HuH-7 (cell line): ENCODE data around the gene PMP22.
A peak's percentile ranks its signal among the peaks of the same experiment; 100 is the strongest.

ENCODE experiments used
- DNase-seq: peaks from one replicate; pipeline ENCODE4 v3.0.0; 2011; ENCODE audit warnings: low spot score

PMP22 gene

GRCh38 chr17:15265131-15265530, at the start of gene PMP22:
Gene PMP22 (minus strand): TSS chr17:15265326. CDS start chr17:15260727, 4,599 bp downstream.
- no peak for DNase-seq

DNA sequence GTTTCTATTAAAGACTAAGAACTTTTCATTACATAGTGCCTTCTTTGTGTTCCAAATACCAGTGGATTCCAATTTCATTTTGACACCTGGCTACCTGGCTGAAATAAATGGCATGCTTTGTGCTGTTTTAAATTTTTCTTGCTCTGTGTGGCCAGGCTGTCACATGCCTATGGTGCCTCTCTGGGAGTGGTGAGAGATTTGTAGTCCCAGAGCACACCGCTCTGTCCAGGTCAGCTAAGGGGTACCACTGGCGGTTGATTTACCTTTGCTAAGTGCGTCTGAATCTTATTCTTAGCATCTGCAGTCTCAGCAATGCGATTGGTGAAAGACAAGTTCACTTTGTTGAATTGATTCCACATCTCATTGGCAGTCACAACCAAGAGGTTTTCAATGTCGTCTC, 46.9 kb upstream of the PMP22 start:
- no peak for DNase-seq

- DNase-seq = no peak
Observed at GRCh38 chr17:15309793-15310192, 44.7 kb upstream of the PMP22 start.

DNA sequence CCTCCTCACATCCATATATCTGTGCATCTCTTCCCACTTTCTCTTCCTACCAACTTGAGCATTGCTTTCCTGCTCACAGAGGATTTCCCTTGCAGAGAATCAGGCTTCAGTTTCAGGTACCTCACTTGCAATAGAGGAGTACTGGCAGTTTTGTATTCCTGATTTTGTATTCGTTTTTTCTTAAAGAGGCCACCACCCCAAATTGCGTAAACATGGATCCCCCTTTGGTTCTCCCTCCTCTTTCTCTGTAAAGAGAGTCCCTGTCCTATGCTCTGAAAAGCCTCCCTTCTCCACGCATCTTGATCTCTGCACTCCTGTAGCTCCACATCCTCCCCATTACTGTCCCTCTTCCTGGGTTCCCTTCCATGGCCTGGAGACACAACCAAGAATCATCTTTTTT, 44.1 kb upstream of the PMP22 start:
- DNase-seq = no peak

DNA sequence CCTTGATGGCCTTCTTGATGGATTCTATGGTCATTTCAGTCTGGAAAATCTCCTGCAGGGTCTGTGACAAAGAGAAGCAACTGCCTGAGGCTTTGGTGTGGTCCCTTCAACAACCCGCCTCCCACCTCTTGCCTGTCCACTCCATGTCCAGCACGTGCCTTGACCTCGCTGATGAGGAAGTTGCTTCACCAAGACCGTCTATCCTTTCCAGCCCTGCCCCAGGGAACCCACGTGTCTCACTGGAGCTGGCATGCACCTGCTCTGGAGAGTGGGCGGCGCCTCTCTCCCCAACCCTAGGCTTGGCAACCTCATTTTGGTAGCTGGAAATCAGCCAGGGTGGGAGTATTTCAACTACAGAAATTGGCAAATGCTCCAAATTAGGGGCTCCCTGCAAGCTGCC, 43.6 kb upstream of the PMP22 start:
- DNase-seq = no peak

GRCh38 chr17:15307710-15308111, 42.6 kb upstream of the PMP22 start:
- DNase-seq = no peak

DNA sequence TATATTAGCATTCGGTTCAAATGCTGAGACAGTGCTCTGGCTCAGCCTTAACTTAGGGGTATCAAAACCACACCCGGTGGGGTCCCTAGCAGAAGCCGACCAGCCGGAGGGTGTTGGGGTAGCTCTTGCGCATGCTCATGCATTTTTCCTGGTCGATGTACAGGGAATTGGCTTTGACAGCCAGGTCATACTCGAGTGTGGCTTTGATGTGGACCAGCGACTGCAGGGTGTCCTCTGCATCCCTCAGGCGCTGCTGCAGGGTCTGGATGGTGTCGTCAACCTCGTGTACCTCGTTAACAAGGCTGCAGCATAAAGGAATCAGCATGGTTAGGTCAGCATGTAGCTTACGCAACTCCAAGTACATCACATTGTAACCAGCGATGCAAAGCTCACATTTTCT, 38.7 kb upstream of the PMP22 start:
- no peak for DNase-seq

- DNase-seq = no peak
Observed at GRCh38 chr17:15303268-15303667, 38.1 kb upstream of the PMP22 start.

DNA sequence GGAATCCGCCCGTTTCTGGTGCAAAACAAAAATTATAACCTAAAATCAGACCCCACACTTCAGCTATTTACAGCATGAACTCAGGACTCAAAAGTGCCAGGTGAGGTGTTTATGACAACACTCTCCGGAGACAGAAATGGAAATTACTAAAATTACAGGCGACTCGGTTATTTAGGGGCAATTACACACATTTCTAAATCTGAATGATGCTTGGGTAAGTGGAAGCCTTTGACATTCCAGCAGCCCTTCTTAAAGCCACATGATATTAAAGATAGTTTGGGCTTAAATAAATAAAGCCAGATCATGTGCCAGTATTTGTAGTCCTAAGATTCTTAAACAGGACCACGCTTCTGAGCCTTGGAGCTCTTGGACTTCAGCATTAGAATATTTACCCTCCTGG, 36.7 kb upstream of the PMP22 start:
- DNase-seq = no peak

DNA sequence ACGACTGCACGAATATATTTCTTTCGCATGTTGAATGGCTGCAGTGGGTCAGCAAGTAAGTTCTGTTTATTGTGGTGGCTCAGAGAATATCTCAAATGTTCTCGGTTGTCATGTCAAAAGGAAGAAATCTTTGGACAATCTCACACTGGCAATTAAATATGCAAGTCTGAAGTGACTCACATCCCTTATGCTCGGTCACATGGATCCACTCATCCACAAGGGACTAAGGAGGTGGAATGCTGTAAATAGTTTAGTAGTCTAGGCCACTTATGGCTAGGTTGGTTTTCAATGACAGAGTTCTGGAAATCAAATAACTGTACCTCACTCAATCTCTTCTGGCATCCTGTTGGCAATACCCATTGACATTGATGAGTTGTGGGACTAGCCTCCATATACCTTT, 33.0 kb upstream of the PMP22 start:
- DNase-seq = no peak

DNA sequence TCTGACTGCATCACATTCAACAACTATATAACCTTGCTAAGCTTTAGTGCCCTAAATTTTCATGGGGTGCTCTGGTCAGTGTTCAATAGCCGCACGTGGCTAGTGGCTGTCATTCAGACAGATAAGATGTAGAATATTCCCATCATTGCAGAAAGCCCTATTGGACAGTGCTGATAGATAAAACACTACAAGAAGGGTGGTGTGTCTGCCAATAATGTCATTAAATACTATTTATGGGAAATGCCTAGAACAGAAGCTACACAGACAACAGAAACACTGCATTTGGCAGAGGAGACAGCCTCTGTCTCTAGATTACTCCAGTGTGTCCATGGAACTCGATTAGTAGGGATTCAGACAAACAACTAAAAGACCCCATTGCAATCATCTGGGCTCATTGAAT, 28.4 kb upstream of the PMP22 start:
- DNase-seq = no peak

DNA sequence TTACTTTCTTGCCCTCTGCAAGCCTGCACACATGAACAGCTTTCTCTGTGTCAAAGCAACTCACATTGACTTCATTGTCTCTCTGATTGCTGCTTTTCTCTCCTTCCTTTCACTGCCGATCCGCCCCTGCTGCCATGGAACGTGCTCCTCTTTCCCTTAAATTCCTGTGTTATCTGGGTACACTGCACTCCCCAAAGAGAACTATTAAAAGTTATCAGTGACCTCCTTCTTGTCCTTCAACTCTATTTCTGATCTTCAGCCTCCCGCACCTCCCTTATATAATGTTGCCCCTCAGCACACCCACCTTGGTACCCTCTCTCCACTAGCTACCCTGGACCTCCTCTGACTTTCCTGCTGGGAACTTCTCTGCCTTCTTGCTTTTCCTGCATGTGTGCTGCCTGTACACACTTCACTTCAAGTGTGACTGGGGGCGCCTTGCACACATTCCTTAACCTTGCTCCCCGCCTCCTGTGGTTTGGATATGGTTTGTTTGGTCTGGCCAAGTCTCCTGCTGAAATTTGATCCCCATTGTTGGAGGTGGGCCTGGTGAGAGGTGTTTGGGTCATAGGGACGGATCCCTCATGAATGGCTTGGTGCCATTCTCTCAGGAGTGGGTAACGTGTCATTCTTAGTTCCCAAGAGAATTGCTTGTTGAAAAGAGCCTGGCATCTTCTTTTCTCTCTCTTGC, 26.7 kb upstream of the PMP22 start:
- no peak for DNase-seq

DNA sequence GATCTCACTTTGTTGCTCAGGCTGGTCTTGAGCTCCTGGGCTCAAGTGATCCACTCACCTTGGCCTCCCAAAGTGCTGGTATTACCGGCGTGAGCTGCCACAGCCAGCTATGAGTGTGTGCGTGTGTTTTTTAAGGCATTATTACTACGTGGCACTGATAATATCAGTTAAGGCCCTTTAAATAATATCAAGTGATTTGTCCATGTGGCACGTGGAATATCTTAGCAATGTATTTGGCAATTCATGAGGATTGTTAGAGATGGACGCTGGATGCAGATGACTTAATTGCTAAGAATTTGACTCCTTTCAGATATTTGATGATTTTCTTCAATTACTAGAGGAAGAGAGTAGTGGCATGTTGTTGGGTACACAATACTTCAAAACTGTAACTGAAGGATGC, 25.5 kb upstream of the PMP22 start:
- no peak for DNase-seq

- peak; percentile 17 for DNase-seq
Observed at GRCh38 chr17:15289285-15290183, 24.4 kb upstream of the PMP22 start.

GRCh38 chr17:15288859-15289258, 23.7 kb upstream of the PMP22 start:
- DNase-seq = no peak

- no peak for DNase-seq
Observed at GRCh38 chr17:15287538-15288267, 22.6 kb upstream of the PMP22 start.

- DNase-seq = no peak
Observed at GRCh38 chr17:15285466-15285865, 20.3 kb upstream of the PMP22 start.

- DNase-seq = no peak
Observed at GRCh38 chr17:15284537-15284936, 19.4 kb upstream of the PMP22 start.

DNA sequence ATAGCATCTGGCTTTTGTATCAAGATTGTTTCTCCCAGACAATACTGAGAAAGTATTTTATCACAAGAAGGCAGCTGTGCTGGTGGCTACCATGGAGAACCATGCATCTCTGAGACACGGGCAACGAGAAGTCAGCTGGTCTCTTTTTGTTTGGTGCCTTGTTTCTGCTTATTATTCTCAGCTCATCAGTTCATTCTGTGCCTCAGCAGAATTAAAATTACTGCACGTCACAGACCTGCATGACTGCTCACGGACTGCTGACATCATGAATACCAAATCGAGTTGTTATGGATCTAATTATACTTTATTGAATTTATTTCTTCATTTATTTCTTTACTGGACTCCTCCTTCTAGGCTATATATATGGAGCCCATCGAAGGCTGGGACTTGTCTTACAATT, 19.0 kb upstream of the PMP22 start:
- no peak for DNase-seq

GRCh38 chr17:15281909-15282308, 16.8 kb upstream of the PMP22 start:
- no peak for DNase-seq

DNA sequence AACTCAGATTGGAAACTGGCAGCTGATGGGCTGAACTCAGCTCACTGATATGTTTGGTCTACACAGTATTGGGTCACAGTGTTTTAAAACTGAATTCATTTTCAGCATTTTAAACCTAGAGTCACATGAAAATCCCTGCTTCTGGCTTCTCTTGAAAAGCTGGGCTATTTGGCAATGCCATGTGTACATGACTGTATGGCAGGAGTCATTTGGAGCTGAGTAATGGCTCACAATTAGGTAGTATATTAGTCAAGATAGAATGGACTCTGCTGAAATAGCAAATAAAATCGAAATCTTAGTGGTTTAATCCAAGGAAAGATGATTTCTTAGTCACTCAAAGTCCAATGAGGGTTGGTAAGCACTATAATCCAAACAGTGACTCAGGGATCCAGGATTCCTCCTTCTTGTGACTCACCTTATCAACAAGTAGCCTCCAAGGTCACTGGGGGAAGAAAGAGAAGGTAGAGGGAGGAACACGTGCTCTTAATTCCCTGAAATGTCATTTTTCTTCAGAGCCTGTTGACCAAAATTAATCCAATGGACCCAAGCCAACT, 13.9 kb upstream of the PMP22 start:
- DNase-seq = no peak

DNA sequence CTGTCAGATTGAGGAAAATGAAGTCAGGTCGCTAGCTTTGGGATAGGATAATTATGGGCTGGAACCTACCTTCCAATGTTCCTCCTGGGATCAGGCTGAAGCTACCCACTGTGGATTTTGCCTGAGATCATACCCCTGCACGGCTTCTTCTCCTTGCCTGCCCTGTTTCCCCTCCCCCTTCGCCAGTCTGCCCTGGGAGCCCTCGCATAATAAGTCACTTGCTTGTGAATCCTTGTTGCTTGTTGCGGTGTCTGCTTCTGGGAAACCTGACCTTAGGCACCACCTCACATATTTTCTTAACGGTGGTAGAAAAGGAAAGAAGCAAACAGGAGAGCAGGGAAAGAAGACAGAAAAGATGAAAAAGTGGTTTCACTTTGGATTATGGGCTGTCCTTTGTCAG, 13.3 kb upstream of the PMP22 start:
- no peak for DNase-seq

GRCh38 chr17:15274017-15274416, 8.9 kb upstream of the PMP22 start:
- DNase-seq = no peak
